ENCODE measurements around the gene ZDHHC17.

- TF ChIP-seq POLR2A (IDR thresholded peaks at IDR 0.05; ENCODE audit: extremely low read depth, insufficient read length): no peak
- TF ChIP-seq CTCF (IDR thresholded peaks at IDR 0.05; ENCODE audit: low read depth, low read length): no peak
These were observed 46.6 kb upstream of the ZDHHC17 start for GRCh38 chr12:76717314-76717713.
